ENCODE measurements around the gene SPP2. TPM values are rescaled to one million over a fixed set of nuclear protein-coding genes. Genes with fewer than 3 reads are reported as not detected.

Gene SPP2
- not detected for total RNA-seq

GRCh38 chr2:234050455-234051135 lies at the start of gene SPP2:
Gene SPP2 (plus strand): TSS chr2:234050702. CDS start chr2:234050787, 85 bp downstream.
- ATAC-seq (ENCODE audit: low FRiP score) (no peak), DNase-seq (ENCODE audit: low spot score) (no peak)
- no peak for TF ChIP-seq CTCF (IDR thresholded peaks at IDR 0.05)

- no peak for ATAC-seq (ENCODE audit: low FRiP score)
Measured at GRCh38 chr2:234001380-234002160, 48.9 kb upstream of the SPP2 start.

GRCh38 chr2:234002281-234002680 lies 48.2 kb upstream of the SPP2 start:
- ATAC-seq (ENCODE audit: low FRiP score) (no peak), DNase-seq (ENCODE audit: low spot score) (no peak)
- TF ChIP-seq CTCF (IDR thresholded peaks at IDR 0.05): no peak

More at GRCh38 chr2:234001380-234002160, 48.9 kb upstream of the SPP2 start:
- no peak for TF ChIP-seq CTCF (IDR thresholded peaks at IDR 0.05)
- no peak for DNase-seq (ENCODE audit: low spot score)

DNA sequence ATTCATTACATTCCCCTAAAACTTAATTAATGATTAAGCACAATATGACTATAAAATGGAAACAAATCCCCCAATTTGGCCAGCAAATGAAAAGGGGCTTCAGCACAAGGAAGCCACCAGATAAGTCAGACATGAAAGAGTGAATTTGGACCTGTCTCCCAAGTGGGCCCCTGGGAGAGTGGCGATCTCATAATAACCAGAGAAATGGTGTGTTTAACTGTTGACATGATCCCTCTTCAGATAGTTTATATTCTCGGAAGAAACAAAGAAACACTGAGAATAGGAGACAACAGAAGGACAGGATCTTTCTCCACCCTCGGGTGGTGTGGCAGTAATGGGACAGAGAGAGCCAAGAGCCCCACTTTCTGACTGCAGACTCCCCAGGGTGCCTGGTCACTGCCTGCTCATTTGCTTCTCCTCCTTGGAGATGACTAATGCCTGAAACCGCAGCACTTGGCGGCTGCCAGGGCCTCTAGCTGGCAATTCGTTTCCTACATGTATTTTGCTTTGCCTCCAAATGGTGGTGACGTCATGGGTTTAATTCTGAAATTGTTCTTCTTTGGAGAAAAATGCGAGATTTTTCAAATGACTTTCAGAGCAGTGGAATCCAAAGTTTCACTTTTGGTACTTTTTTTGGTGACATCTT lies 46.4 kb upstream of the SPP2 start:
- no peak for ATAC-seq (ENCODE audit: low FRiP score)
- no peak for TF ChIP-seq CTCF (IDR thresholded peaks at IDR 0.05)
- no peak for DNase-seq (ENCODE audit: low spot score)

DNA sequence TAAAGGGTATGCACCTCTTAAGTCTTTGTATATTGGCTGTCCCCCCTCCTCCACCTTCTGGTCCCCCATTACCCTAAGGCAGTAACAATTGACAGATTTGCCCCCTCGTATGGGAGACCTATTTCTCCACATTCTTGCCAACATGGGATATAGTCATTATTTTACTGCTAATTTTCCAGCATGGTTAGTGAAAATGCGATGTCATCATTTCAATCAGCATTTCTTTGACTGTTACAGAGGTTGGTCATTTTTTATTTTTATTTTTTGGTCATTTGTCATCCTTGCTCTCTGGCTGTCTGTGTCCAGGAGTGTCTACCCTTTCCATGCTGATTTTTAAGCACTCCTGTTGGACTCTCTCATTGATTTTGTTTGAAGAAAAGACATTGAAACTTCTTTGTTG lies 45.4 kb upstream of the SPP2 start:
- no peak for TF ChIP-seq CTCF (IDR thresholded peaks at IDR 0.05)
- no peak for DNase-seq (ENCODE audit: low spot score)
- ATAC-seq (ENCODE audit: low FRiP score): no peak

- no peak for TF ChIP-seq CTCF (IDR thresholded peaks at IDR 0.05)
- ATAC-seq (ENCODE audit: low FRiP score) (no peak), DNase-seq (ENCODE audit: low spot score) (no peak)
Measured at GRCh38 chr2:234006501-234006900, 44.0 kb upstream of the SPP2 start.
